K562 (cell line): ENCODE data around the gene LRRC43. TPM values are rescaled to one million over a fixed set of nuclear protein-coding genes. Genes with fewer than 3 reads are reported as not detected.
A peak's percentile ranks its signal among the peaks of the same experiment; 100 is the strongest.

ENCODE experiments used
- BCLAF1 ChIP-seq, 2 experiments: fragments of 450-650 bp in 1 of 2; IDR thresholded peaks; 2 replicates each; pipeline ENCODE4 v1.6.1; 2011 to 2017; ENCODE audit warnings: low read depth in 2 of 2, antibody characterized with exemption in 1 of 2, borderline replicate concordance in 1 of 2, low read length in 1 of 2, mild to moderate bottlenecking in 1 of 2, mixed read lengths in 1 of 2; ENCODE audit not compliant: control insufficient read depth in 1 of 2
- CUX1 ChIP-seq: fragments of 200-800 bp; sonication (Bioruptor generic); IDR thresholded peaks from 2 replicates; pipeline ENCODE4 v1.6.1; 2016; ENCODE audit warnings: missing genetic modification characterization, missing compliant biosample characterization
- MXD1 ChIP-seq: fragments of 250-450 bp; sonication (Bioruptor Pico); IDR thresholded peaks from 2 replicates; pipeline ENCODE4 v1.8.0; 2021; ENCODE audit warnings: borderline replicate concordance, mild to moderate bottlenecking, moderate library complexity; ENCODE audit not compliant: poor library complexity, severe bottlenecking
- TBP ChIP-seq: optimal IDR thresholded peaks from 2 replicates; pipeline ENCODE3; 2011; ENCODE audit warnings: low read depth, low read length, improper control_type of control experiment
- TCF7L2 ChIP-seq: fragments of 150-350 bp; IDR thresholded peaks from 2 replicates; pipeline ENCODE4 v1.6.1; 2016; ENCODE audit warnings: low read depth, mild to moderate bottlenecking, low read length, moderate library complexity
- TFAM ChIP-seq: fragments of 250-450 bp; sonication (Bioruptor Pico); conservative IDR thresholded peaks from 2 replicates; pipeline ENCODE4 v1.5.0; 2021; ENCODE audit warnings: mild to moderate bottlenecking, moderate library complexity
- VEZF1 ChIP-seq: fragments of 200-800 bp; sonication (Bioruptor generic); IDR thresholded peaks from 2 replicates; pipeline ENCODE4 v1.6.1; 2017; ENCODE audit warnings: missing genetic modification characterization, missing compliant biosample characterization
- ZBTB2 ChIP-seq: fragments of 450-650 bp; IDR thresholded peaks from 2 replicates; pipeline ENCODE4 v1.6.1; 2016; ENCODE audit warnings: antibody characterized with exemption
- ZBTB33 ChIP-seq: sonication (generic); formaldehyde crosslinking; IDR thresholded peaks from 2 replicates; pipeline ENCODE4 v1.8.1; 2023; ENCODE audit warnings: mild to moderate bottlenecking, missing genetic modification reagents
- ZNF431 ChIP-seq: sonication (generic); formaldehyde crosslinking; IDR thresholded peaks from 2 replicates; pipeline ENCODE4 v1.8.0; 2022; ENCODE audit warnings: mild to moderate bottlenecking, missing genetic modification reagents
- polyA plus RNA-seq, 8 experiments: library from polyadenylated mRNA; depleted of rRNA in 4 of 8; stranded (reverse) in 5 of 8; unstranded in 3 of 8; fragments of >200 nt; fragmentation: Nextera tagmentation in 2 of 8; fragmentation: Illumina TruSeq in 1 of 8; extraction: Ambion mirVana in 2 of 8; extraction: Trizol in 1 of 8; gene quantifications; 2 replicates each; pipeline versions ENCODE4 v1.2.1 to v1.2.3, GENCODE V29; 2011 to 2014; ENCODE audit warnings: inconsistent platforms in 1 of 8, missing spikeins in 1 of 8
- total RNA-seq, 7 experiments: library from RNA; depleted of rRNA in 6 of 7; stranded (reverse); fragments of >200 nt in 6 of 7; fragmentation: Illumina TruSeq in 2 of 7; extraction: Trizol in 2 of 7; gene quantifications; 2 replicates each; pipeline versions ENCODE4 v1.2.1 to v1.2.3, GENCODE V29; 2011 to 2021; ENCODE audit warnings: low replicate concordance in 1 of 7

The LRRC43 gene
- total and polyA plus RNA-seq, 9 of the 15 experiments (the other 6 are each of a cell fraction or from before 2014, with no cell fraction given): 0.19 TPM; not detected in 8

- TF ChIP-seq ZBTB33 (CRISPR knock-in tag): peak; percentile 83
- no peak for TF ChIP-seq ZBTB2
- TF ChIP-seq TBP: no peak
- 0 out of 4 replicates have a peak, but pooled peaks of 1 of the 2 experiments have one; percentile 60 for TF ChIP-seq BCLAF1 (IDR thresholded peaks at IDR 0.05; ENCODE audit: borderline replicate concordance in 1 of 2, control insufficient read depth in 1 of 2, low read depth in 2 of 2, low read length in 1 of 2)
- no peak for TF ChIP-seq TCF7L2
- no peak for TF ChIP-seq VEZF1
- TF ChIP-seq ZNF431 (CRISPR knock-in tag): peak; percentile 90
- no peak for TF ChIP-seq CUX1 (CRISPR knock-in tag)
- peak; percentile 85 for TF ChIP-seq MXD1 (CRISPR knock-in tag)
- TF ChIP-seq TFAM (CRISPR knock-in tag): no peak
These were observed 43.6 kb downstream of the LRRC43 start (continued) for GRCh38 chr12:122226366-122227125.
